MM.1S (cell line): ENCODE measurements around the gene NUP188.

Experiments used
- DNase-seq: peaks from one replicate; pipeline ENCODE4 v3.0.0-alpha.2; 2015
- H2AFZ ChIP-seq: fragments of 300-600 bp; sonication (generic); 2 replicates; pipeline ENCODE4 v1.6.0; 2016; ENCODE audit warnings: antibody characterized with exemption, low read length
- H3F3A ChIP-seq: fragments of 300-600 bp; sonication (generic); 2 replicates; pipeline ENCODE4 v1.6.1; 2016; ENCODE audit warnings: mild to moderate bottlenecking, antibody characterized with exemption, low read length, moderate library complexity, mixed read lengths; ENCODE audit not compliant: insufficient read depth
- H3K27ac ChIP-seq: fragments of 300-600 bp; sonication (generic); 2 replicates; pipeline ENCODE4 v1.5.1; 2016; ENCODE audit warnings: mild to moderate bottlenecking, low read length
- H3K27me3 ChIP-seq: fragments of 300-600 bp; sonication (generic); replicated peaks from 2 replicates; pipeline ENCODE4 v1.6.0; 2016; ENCODE audit warnings: low read length; ENCODE audit not compliant: insufficient read depth
- H3K36me3 ChIP-seq: fragments of 300-600 bp; sonication (generic); replicated peaks from 2 replicates; pipeline ENCODE4 v1.6.1; 2016; ENCODE audit warnings: mild to moderate bottlenecking, low read length, mixed read lengths; ENCODE audit not compliant: insufficient read depth
- H3K4me1 ChIP-seq: fragments of 300-600 bp; sonication (generic); 2 replicates; pipeline ENCODE4 v1.6.1; 2016; ENCODE audit warnings: low read length, mixed read lengths
- H3K4me2 ChIP-seq: fragments of 300-600 bp; sonication (generic); 2 replicates; pipeline ENCODE4 v1.6.0; 2016; ENCODE audit warnings: low read depth, low read length
- H3K4me3 ChIP-seq: fragments of 300-600 bp; sonication (generic); 2 replicates; pipeline ENCODE4 v1.5.1; 2016; ENCODE audit warnings: low read length, mixed read lengths
- H3K79me2 ChIP-seq: fragments of 300-600 bp; sonication (generic); 2 replicates; pipeline ENCODE4 v1.6.1; 2016; ENCODE audit warnings: mixed run types, low read length, mixed read lengths
- H3K9ac ChIP-seq: fragments of 300-600 bp; sonication (generic); 2 replicates; pipeline ENCODE4 v1.6.1; 2016; ENCODE audit warnings: low read length, mixed read lengths
- H3K9me2 ChIP-seq: fragments of 300-600 bp; sonication (generic); replicated peaks from 2 replicates; pipeline ENCODE4 v1.6.1; 2016; ENCODE audit warnings: mild to moderate bottlenecking, low read length, mixed read lengths; ENCODE audit not compliant: insufficient read depth
- H3K9me3 ChIP-seq: fragments of 300-600 bp; sonication (generic); replicated peaks from 2 replicates; pipeline ENCODE4 v1.6.1; 2016; ENCODE audit warnings: mild to moderate bottlenecking, low read length, mixed read lengths; ENCODE audit not compliant: insufficient read depth
- H4K20me1 ChIP-seq: fragments of 300-600 bp; sonication (generic); 2 replicates; pipeline ENCODE4 v1.6.1; 2016; ENCODE audit warnings: mild to moderate bottlenecking, low read length, moderate library complexity, mixed read lengths; ENCODE audit not compliant: insufficient read depth
- CTCF ChIP-seq: fragments of 300-600 bp; sonication (generic); IDR thresholded peaks from 2 replicates; pipeline ENCODE4 v1.5.1; 2016; ENCODE audit warnings: antibody characterized with exemption, low read length, mixed read lengths
- EZH2 ChIP-seq: fragments of 300-600 bp; sonication (generic); optimal IDR thresholded peaks from 2 replicates; pipeline ENCODE3; 2017; ENCODE audit warnings: low read depth, mild to moderate bottlenecking, antibody characterized with exemption, low read length, mixed read lengths
- EZH2phosphoT487 ChIP-seq: fragments of 300-600 bp; sonication (generic); IDR thresholded peaks from 2 replicates; pipeline ENCODE4 v1.6.1; 2018; ENCODE audit warnings: antibody characterized with exemption, low read length

Gene NUP188

GRCh38 chr9:128919402-128920089 is 28.0 kb upstream of the NUP188 start:
- Histone ChIP-seq H2AFZ (no peak overlapping the region), H3K4me1 (no peaks in the 10 kb centered on the region), H3F3A (no peaks in the 10 kb centered on the region), H3K9me2 (no peaks in the 10 kb centered on the region), H3K79me2 (no peaks in the 10 kb centered on the region), H3K27me3 (no peaks in the 10 kb centered on the region), H4K20me1 (no peaks in the 10 kb centered on the region), H3K4me3 (no peak overlapping the region), H3K9me3 (no peaks in the 10 kb centered on the region), H3K36me3 (no peaks in the 10 kb centered on the region), H3K9ac (no peak overlapping the region), H3K4me2 (no peak overlapping the region), H3K27ac (no peak overlapping the region)
- no peak for DNase-seq
- TF ChIP-seq EZH2phosphoT487 (no peak), EZH2 (no peak), CTCF (no peak)

GRCh38 chr9:128920381-128921058 is 27.0 kb upstream of the NUP188 start, which contains the start of gene PHYHD1:
Gene PHYHD1 (plus strand): TSS chr9:128920982. CDS start chr9:128922324, 1,342 bp downstream.
- H3K9me2 ChIP-seq = no peaks in the 10 kb centered on the region
- no peaks in the 10 kb centered on the region for H3K27me3 ChIP-seq
- H3K9ac ChIP-seq = no peak within 1 kb of the TSS
- H4K20me1 ChIP-seq = no peaks in the 10 kb centered on the region
- no peak for TF ChIP-seq CTCF
- TF ChIP-seq EZH2phosphoT487 = no peak
- no peak for TF ChIP-seq EZH2
- H3K27ac ChIP-seq = no peak within 1 kb of the TSS
- no peak for DNase-seq
- no peak within 1 kb of the TSS for H3K4me3 ChIP-seq
- no peaks in the 10 kb centered on the region for H3K36me3 ChIP-seq
- H3K9me3 ChIP-seq = no peaks in the 10 kb centered on the region
- no peaks in the 10 kb centered on the region for H3K4me1 ChIP-seq
- no peaks in the 10 kb centered on the region for H3K79me2 ChIP-seq
- H3K4me2 ChIP-seq = no peak within 1 kb of the TSS
- no peak within 1 kb of the TSS for H2AFZ ChIP-seq
- no peaks in the 10 kb centered on the region for H3F3A ChIP-seq

- H3K4me1 ChIP-seq = no peaks in the 10 kb centered on the region
- H2AFZ ChIP-seq = no peak overlapping the region
- H3K9ac ChIP-seq = no peak overlapping the region
- H3K9me2 ChIP-seq = no peaks in the 10 kb centered on the region
- no peaks in the 10 kb centered on the region for H3K79me2 ChIP-seq
- no peaks in the 10 kb centered on the region for H3F3A ChIP-seq
- H3K36me3 ChIP-seq = no peaks in the 10 kb centered on the region
- no peak overlapping the region for H3K27ac ChIP-seq
- no peak overlapping the region for H3K4me2 ChIP-seq
- no peak overlapping the region for H3K4me3 ChIP-seq
- TF ChIP-seq CTCF (no peak), EZH2phosphoT487 (no peak), EZH2 (no peak)
- no peaks in the 10 kb centered on the region for H4K20me1 ChIP-seq
- H3K27me3 ChIP-seq = no peaks in the 10 kb centered on the region
- no peak for DNase-seq
- H3K9me3 ChIP-seq = no peaks in the 10 kb centered on the region
Observed at GRCh38 chr9:128921881-128922763, 25.4 kb upstream of the NUP188 start.
